Neural progenitor cell (in vitro differentiated cells): ENCODE data around the gene PDHB. TPM values are rescaled to one million over a fixed set of nuclear protein-coding genes. Genes with fewer than 3 reads are reported as not detected.
A peak's percentile ranks its signal among the peaks of the same experiment; 100 is the strongest.

Experiments
- DNase-seq: peaks from one replicate; pipeline ENCODE4 v3.0.0-alpha.2; 2016; ENCODE audit warnings: low spot score
- H2AFZ ChIP-seq: fragments of 200-600 bp; sonication (generic); replicated peaks from 2 replicates; pipeline ENCODE4 v1.6.1; 2016; ENCODE audit warnings: antibody characterized with exemption
- H3F3A ChIP-seq: fragments of 200-600 bp; sonication (generic); 2 replicates; pipeline ENCODE4 v1.6.1; 2016; ENCODE audit warnings: antibody characterized with exemption, low read depth
- H3K27ac ChIP-seq: fragments of 200-600 bp; sonication (generic); 2 replicates; pipeline ENCODE4 v1.5.1; 2016; ENCODE audit warnings: mild to moderate bottlenecking
- H3K27me3 ChIP-seq: fragments of 200-600 bp; sonication (generic); 2 replicates; pipeline ENCODE4 v1.6.1; 2016; ENCODE audit warnings: mild to moderate bottlenecking, moderate library complexity
- H3K36me3 ChIP-seq: fragments of 200-600 bp; sonication (generic); 2 replicates; pipeline ENCODE4 v1.5.1; 2016
- H3K4me1 ChIP-seq: fragments of 200-600 bp; sonication (generic); 2 replicates; pipeline ENCODE4 v1.6.1; 2016; ENCODE audit warnings: mixed run types
- H3K4me2 ChIP-seq: fragments of 200-600 bp; sonication (generic); 2 replicates; pipeline ENCODE4 v1.6.1; 2016
- H3K4me3 ChIP-seq: fragments of 200-600 bp; sonication (generic); 2 replicates; pipeline ENCODE4 v1.5.1; 2016
- H3K79me2 ChIP-seq: fragments of 200-600 bp; sonication (generic); 2 replicates; pipeline ENCODE4 v1.6.1; 2016; ENCODE audit warnings: low read depth
- H3K9ac ChIP-seq: fragments of 200-600 bp; sonication (generic); 2 replicates; pipeline ENCODE4 v1.6.1; 2016
- H3K9me3 ChIP-seq: fragments of 200-600 bp; sonication (generic); 2 replicates; pipeline ENCODE4 v1.5.1; 2016; ENCODE audit warnings: low read depth
- H4K20me1 ChIP-seq: fragments of 200-600 bp; sonication (generic); 2 replicates; pipeline ENCODE4 v1.6.1; 2016; ENCODE audit warnings: low read depth
- H3K27ac Mint-ChIP-seq: 3 replicates; pipeline ENCODE4 v1.8.0; 2021; ENCODE audit warnings: mixed read lengths
- H3K27me3 Mint-ChIP-seq: 2 replicates; pipeline ENCODE4 v1.8.0; 2022; ENCODE audit warnings: low read depth, mild to moderate bottlenecking, inconsistent platforms, moderate library complexity, mixed read lengths; ENCODE audit not compliant: insufficient read depth
- H3K36me3 Mint-ChIP-seq: 3 replicates; pipeline ENCODE4 v1.8.0; 2021; ENCODE audit warnings: mixed read lengths
- H3K4me1 Mint-ChIP-seq: 3 replicates; pipeline ENCODE4 v1.8.0; 2021; ENCODE audit warnings: mixed read lengths
- H3K4me3 Mint-ChIP-seq: 3 replicates; pipeline ENCODE4 v1.8.0; 2021; ENCODE audit warnings: mild to moderate bottlenecking, moderate library complexity, mixed read lengths
- H3K9me3 Mint-ChIP-seq: 3 replicates; pipeline ENCODE4 v1.8.0; 2020; ENCODE audit warnings: mixed read lengths
- EZH2 ChIP-seq: fragments of 200-600 bp; sonication (generic); IDR thresholded peaks from 2 replicates; pipeline ENCODE4 v1.6.1; 2017; ENCODE audit warnings: antibody characterized with exemption, mild to moderate bottlenecking, moderate library complexity
- EZH2phosphoT487 ChIP-seq: fragments of 200-600 bp; sonication (generic); IDR thresholded peaks from 2 replicates; pipeline ENCODE4 v1.6.1; 2017; ENCODE audit warnings: antibody characterized with exemption
- total RNA-seq: library from RNA; depleted of rRNA; stranded (reverse); fragments of >200 nt; gene quantifications from 2 replicates; pipeline ENCODE4 v1.2.3, GENCODE V29; 2015; ENCODE audit warnings: low replicate concordance
- TF ChIP-seq, protein P1 (sequence below): fragments of 200-600 bp; sonication (generic); IDR thresholded peaks from 2 replicates; pipeline ENCODE4 v1.5.1; 2017; ENCODE audit warnings: antibody characterized with exemption, mild to moderate bottlenecking

Gene PDHB
- total RNA-seq, 1 donor from 2014 or later, result 155 TPM

DNA sequence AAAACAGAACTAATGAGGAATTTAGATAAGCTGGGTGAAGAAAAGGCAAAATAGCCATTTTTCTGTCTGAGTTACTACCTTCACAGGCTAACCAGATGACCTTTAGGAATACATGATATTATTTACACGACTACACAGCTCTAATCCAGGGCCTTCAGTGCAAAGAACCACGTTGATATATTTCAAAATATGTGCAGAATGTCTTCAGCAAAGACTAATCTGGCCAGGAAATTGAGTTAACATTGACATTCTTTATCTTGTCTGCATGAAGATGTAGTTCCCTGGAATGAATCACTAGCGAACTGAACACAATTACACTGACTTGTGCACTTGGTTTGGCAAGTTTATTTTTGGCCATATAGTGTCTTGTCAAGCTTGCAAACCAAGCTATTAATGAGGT, 41.5 kb downstream of the PDHB start:
- Histone ChIP-seq H3K4me1 (peaks cover 10% of the 10 kb centered on the region), H4K20me1 (no peaks in the 10 kb centered on the region), H3K27ac (no peak overlapping the region), H3K9me3 (no peaks in the 10 kb centered on the region), H3K4me2 (no peak overlapping the region), H3K79me2 (no peaks in the 10 kb centered on the region), H2AFZ (no peak overlapping the region), H3K4me3 (no peak overlapping the region), H3K9ac (no peak overlapping the region), H3F3A (no peaks in the 10 kb centered on the region), H3K36me3 (no peaks in the 10 kb centered on the region), H3K27me3 (no peaks in the 10 kb centered on the region)
- TF ChIP-seq, protein P1, sequence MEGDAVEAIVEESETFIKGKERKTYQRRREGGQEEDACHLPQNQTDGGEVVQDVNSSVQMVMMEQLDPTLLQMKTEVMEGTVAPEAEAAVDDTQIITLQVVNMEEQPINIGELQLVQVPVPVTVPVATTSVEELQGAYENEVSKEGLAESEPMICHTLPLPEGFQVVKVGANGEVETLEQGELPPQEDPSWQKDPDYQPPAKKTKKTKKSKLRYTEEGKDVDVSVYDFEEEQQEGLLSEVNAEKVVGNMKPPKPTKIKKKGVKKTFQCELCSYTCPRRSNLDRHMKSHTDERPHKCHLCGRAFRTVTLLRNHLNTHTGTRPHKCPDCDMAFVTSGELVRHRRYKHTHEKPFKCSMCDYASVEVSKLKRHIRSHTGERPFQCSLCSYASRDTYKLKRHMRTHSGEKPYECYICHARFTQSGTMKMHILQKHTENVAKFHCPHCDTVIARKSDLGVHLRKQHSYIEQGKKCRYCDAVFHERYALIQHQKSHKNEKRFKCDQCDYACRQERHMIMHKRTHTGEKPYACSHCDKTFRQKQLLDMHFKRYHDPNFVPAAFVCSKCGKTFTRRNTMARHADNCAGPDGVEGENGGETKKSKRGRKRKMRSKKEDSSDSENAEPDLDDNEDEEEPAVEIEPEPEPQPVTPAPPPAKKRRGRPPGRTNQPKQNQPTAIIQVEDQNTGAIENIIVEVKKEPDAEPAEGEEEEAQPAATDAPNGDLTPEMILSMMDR, result no peak
- TF ChIP-seq EZH2, result no peak
- Mint-ChIP-seq H3K27ac (no peak overlapping the region), H3K4me1 (peaks cover 11% of the 10 kb centered on the region), H3K36me3 (no peaks in the 10 kb centered on the region), H3K9me3 (no peaks in the 10 kb centered on the region), H3K27me3 (no peaks in the 10 kb centered on the region), H3K4me3 (no peak overlapping the region)
- no peak for DNase-seq

- Histone ChIP-seq H3K4me3 (no peak overlapping the region), H3K79me2 (no peaks in the 10 kb centered on the region), H3K4me1 (peaks cover 10% of the 10 kb centered on the region), H2AFZ (no peak overlapping the region), H3K4me2 (no peak overlapping the region), H3K27me3 (no peaks in the 10 kb centered on the region), H3K36me3 (no peaks in the 10 kb centered on the region), H3F3A (no peaks in the 10 kb centered on the region), H3K27ac (no peak overlapping the region), H4K20me1 (no peaks in the 10 kb centered on the region), H3K9ac (no peak overlapping the region), H3K9me3 (no peaks in the 10 kb centered on the region)
- no peak for DNase-seq
- Mint-ChIP-seq H3K4me3 (no peak overlapping the region), H3K4me1 (peaks cover 12% of the 10 kb centered on the region), H3K36me3 (no peaks in the 10 kb centered on the region), H3K9me3 (no peaks in the 10 kb centered on the region), H3K27ac (no peak overlapping the region), H3K27me3 (no peaks in the 10 kb centered on the region)
- TF ChIP-seq, protein P1, result no peak
- TF ChIP-seq EZH2phosphoT487 (no peak), EZH2 (no peak)
Observed at GRCh38 chr3:58391156-58391865, 42.3 kb downstream of the PDHB start.

DNA sequence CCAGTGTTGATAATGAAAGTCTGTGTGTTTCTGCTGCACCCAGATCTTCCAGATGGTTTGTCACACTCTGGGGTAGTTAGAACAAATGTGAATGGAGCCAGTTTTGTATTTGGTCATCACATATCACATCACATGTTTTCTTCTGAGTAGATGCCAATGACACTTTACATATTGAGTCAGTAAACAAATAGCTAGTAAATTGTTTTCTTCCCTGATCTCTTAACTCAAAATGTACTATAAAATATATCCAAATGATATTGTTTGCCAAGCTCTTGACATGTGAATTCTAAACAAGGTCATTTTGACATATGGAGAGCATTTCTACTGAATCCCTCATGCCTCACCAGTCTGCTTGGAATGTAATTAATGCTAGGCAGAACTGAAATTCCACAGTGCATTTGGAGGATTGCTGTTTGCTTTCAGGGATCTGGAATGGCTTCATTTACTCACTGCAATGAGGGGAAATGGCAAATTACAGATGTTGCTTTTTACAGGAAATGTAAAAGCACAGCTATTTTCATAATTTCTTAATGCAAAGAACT, 45.0 kb downstream of the PDHB start:
- H3K9ac ChIP-seq, result no peak overlapping the region

More for the DNA sequence above, 45.0 kb downstream of the PDHB start:
- TF ChIP-seq, protein P1, result no peak
- TF ChIP-seq EZH2phosphoT487 (no peak), EZH2 (no peak)
- Mint-ChIP-seq H3K4me1 (peaks cover 18% of the 10 kb centered on the region), H3K27ac (no peak overlapping the region), H3K4me3 (no peak overlapping the region), H3K36me3 (no peaks in the 10 kb centered on the region), H3K27me3 (no peaks in the 10 kb centered on the region), H3K9me3 (no peaks in the 10 kb centered on the region)
- H3F3A ChIP-seq, result no peaks in the 10 kb centered on the region
- peak; percentile 26 for DNase-seq
- H4K20me1 ChIP-seq, result no peaks in the 10 kb centered on the region
- H3K4me3 ChIP-seq, result no peak overlapping the region
- H3K4me1 ChIP-seq, result peaks cover 10% of the 10 kb centered on the region
- no peak overlapping the region for H2AFZ ChIP-seq
- no peaks in the 10 kb centered on the region for H3K79me2 ChIP-seq
- H3K27me3 ChIP-seq, result no peaks in the 10 kb centered on the region
- no peaks in the 10 kb centered on the region for H3K9me3 ChIP-seq
- H3K36me3 ChIP-seq, result no peaks in the 10 kb centered on the region
- no peak overlapping the region for H3K4me2 ChIP-seq
- H3K27ac ChIP-seq, result no peak overlapping the region
